A673 (cell line): ENCODE results near the gene PLA2G4B. TPM values are rescaled to one million over a fixed set of nuclear protein-coding genes. Genes with fewer than 3 reads are reported as not detected.

Experiments used
- BruUV-seq: library from RNA; stranded (reverse); fragments of 400-500 nt; replicated peaks from 2 replicates; lab custom pipeline; 2021; lab: Mats Ljungman, UMichigan
- CTCF ChIA-PET: fragments of 300-600 bp; sonication (Branson Sonifier 250); formaldehyde crosslinking; loops from one replicate; lab custom pipeline; 2022; ENCODE audit warnings: antibody characterized with exemption; lab: Charles Lee
- POLR2A ChIA-PET: fragments of 300-600 bp; sonication (Branson Sonifier 250); formaldehyde crosslinking; loops from one replicate; lab custom pipeline; 2022; ENCODE audit warnings: antibody characterized with exemption; ENCODE audit not compliant: low non-redundant PET; lab: Charles Lee
- DNase-seq: peaks from one replicate; pipeline ENCODE4 v3.0.0-alpha.2; 2015; ENCODE audit warnings: low spot score
- H3K27ac ChIP-seq: fragments of 200-600 bp; sonication (generic); 2 replicates; pipeline ENCODE4 v1.5.1; 2016; ENCODE audit warnings: mixed run types, low read depth, mild to moderate bottlenecking, mixed read lengths, antibody characterized with exemption, low read length; ENCODE audit not compliant: poor library complexity, severe bottlenecking
- H3K27me3 ChIP-seq: fragments of 200-600 bp; sonication (generic); replicated peaks from 2 replicates; pipeline ENCODE4 v1.6.1; 2017; ENCODE audit warnings: mixed run types, low read depth, mild to moderate bottlenecking, mixed read lengths, antibody characterized with exemption, low read length; ENCODE audit not compliant: insufficient read depth, poor library complexity
- H3K36me3 ChIP-seq: fragments of 200-600 bp; sonication (generic); 2 replicates; pipeline ENCODE4 v1.6.1; 2016; ENCODE audit warnings: mixed run types, mild to moderate bottlenecking, mixed read lengths, antibody characterized with exemption, low read length; ENCODE audit not compliant: insufficient read depth, poor library complexity, severe bottlenecking
- H3K4me1 ChIP-seq: fragments of 200-600 bp; sonication (generic); 2 replicates; pipeline ENCODE4 v1.6.1; 2017; ENCODE audit warnings: mixed run types, mild to moderate bottlenecking, mixed read lengths, antibody characterized with exemption, low read length; ENCODE audit not compliant: insufficient read depth, poor library complexity, severe bottlenecking
- H3K4me3 ChIP-seq: fragments of 200-600 bp; sonication (generic); 2 replicates; pipeline ENCODE4 v1.5.1; 2016; ENCODE audit warnings: low read depth, mixed run types, mild to moderate bottlenecking, mixed read lengths, low read length; ENCODE audit not compliant: poor library complexity, severe bottlenecking
- H3K9me3 ChIP-seq: fragments of 200-600 bp; sonication (generic); 2 replicates; pipeline ENCODE4 v1.6.1; 2016; ENCODE audit warnings: mixed run types, low read depth, mild to moderate bottlenecking, mixed read lengths, antibody characterized with exemption, low read length; ENCODE audit not compliant: poor library complexity, severe bottlenecking
- EZH2 ChIP-seq: fragments of 200-600 bp; sonication (generic); IDR thresholded peaks from 2 replicates; pipeline ENCODE4 v1.6.1; 2017; ENCODE audit warnings: borderline replicate concordance, low read depth, mild to moderate bottlenecking, mixed read lengths, antibody characterized with exemption, low read length; ENCODE audit not compliant: poor library complexity, severe bottlenecking
- intact Hi-C: fragments of 100-400 bp; cut with micrococcal nuclease; formaldehyde crosslinking; loops from one replicate; pipeline ENCODE4 v1.10.0; 2022; ENCODE audit not compliant: unreplicated experiment
- total RNA-seq: library from RNA; stranded (reverse); gene quantifications from 2 replicates; pipeline ENCODE4 v1.2.3, GENCODE V29; 2021
- TF ChIP-seq, protein P1 (sequence below): fragments of 300-800, 200-600 bp; sonication (generic); conservative IDR thresholded peaks from 2 replicates; pipeline ENCODE4 v1.5.1; 2017; ENCODE audit warnings: low read depth, mild to moderate bottlenecking, antibody characterized with exemption, low read length, moderate library complexity, mixed read lengths

Gene PLA2G4B
- total RNA-seq, 1 experiment from 2014 or later: 7.4 TPM

DNA sequence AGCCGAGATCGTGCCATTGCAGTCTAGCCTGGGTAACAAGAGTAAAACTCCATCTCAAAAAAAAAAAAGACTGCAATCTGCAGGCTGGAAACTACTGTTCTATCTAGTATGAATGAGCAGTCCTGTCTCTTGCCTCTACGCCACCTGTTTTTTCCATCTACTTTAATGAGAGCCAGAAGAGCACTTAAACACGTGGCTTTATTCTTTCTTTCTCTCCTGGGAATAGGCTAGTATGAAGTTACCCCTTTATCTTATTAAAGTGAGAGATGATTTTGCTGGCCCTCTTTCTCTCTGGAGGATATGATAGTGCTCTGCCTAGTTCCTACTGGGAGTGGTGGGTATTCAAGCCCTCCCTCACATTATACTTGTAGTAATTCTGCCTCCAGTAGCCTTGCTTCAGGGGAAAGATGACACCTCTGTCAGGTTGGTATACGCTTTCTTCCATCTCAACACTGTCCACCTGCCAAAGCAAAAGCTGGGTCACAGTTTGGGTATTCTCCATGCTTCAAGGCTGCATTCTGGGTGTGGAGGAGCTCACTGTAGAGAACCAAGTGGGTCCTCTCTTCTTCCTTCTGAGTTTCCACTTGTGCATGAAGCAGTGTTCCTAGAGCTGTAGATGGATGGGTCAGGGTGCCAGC, 46.5 kb upstream of the PLA2G4B start:
- Histone ChIP-seq H3K9me3 (no peaks in the 10 kb centered on the region), H3K27me3 (no peaks in the 10 kb centered on the region), H3K4me1 (peaks cover 48% of the 10 kb centered on the region), H3K4me3 (no peak overlapping the region), H3K27ac (no peak overlapping the region), H3K36me3 (no peaks in the 10 kb centered on the region)
- DNase-seq: peak; percentile 33
- BruUV-seq: no TSS peak
- POLR2A ChIA-PET: no interaction called here
- intact Hi-C loops: no loop called here
- TF ChIP-seq, protein P1, sequence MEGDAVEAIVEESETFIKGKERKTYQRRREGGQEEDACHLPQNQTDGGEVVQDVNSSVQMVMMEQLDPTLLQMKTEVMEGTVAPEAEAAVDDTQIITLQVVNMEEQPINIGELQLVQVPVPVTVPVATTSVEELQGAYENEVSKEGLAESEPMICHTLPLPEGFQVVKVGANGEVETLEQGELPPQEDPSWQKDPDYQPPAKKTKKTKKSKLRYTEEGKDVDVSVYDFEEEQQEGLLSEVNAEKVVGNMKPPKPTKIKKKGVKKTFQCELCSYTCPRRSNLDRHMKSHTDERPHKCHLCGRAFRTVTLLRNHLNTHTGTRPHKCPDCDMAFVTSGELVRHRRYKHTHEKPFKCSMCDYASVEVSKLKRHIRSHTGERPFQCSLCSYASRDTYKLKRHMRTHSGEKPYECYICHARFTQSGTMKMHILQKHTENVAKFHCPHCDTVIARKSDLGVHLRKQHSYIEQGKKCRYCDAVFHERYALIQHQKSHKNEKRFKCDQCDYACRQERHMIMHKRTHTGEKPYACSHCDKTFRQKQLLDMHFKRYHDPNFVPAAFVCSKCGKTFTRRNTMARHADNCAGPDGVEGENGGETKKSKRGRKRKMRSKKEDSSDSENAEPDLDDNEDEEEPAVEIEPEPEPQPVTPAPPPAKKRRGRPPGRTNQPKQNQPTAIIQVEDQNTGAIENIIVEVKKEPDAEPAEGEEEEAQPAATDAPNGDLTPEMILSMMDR: no peak
- no peak for TF ChIP-seq EZH2
- CTCF ChIA-PET: no interaction called here

DNA sequence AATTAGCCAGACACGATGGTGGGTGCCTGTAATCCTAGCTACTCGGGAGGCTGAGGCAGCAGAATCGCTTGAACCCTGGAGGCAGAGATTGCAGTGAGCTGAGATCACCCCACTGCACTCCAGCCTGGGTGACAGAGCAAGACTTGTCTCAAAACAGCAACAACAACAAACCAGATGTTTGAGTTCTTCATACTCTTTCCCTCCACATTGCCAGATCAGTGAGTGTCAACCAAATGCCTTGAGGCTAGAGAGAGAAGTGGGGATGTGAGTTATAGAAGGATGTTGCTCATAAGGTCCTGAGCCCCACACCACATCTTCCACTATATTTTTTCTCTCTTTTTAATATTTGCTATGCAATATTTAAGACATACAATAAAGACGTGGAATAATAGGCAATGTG, 44.6 kb upstream of the PLA2G4B start:
- no TSS peak for BruUV-seq
- CTCF ChIA-PET: no interaction called here
- Histone ChIP-seq H3K27ac (no peak overlapping the region), H3K4me1 (peaks cover 53% of the 10 kb centered on the region), H3K9me3 (no peaks in the 10 kb centered on the region), H3K27me3 (no peaks in the 10 kb centered on the region), H3K36me3 (no peaks in the 10 kb centered on the region), H3K4me3 (no peak overlapping the region)
- DNase-seq: no peak
- intact Hi-C loops: no loop called here
- POLR2A ChIA-PET: interaction anchor here (0.6 kb wide), 1 partner anchor 41 kb away, joined by 3 read pairs; no protein-coding TSS in a partner anchor
- no peak for TF ChIP-seq EZH2
- TF ChIP-seq, protein P1: no peak

DNA sequence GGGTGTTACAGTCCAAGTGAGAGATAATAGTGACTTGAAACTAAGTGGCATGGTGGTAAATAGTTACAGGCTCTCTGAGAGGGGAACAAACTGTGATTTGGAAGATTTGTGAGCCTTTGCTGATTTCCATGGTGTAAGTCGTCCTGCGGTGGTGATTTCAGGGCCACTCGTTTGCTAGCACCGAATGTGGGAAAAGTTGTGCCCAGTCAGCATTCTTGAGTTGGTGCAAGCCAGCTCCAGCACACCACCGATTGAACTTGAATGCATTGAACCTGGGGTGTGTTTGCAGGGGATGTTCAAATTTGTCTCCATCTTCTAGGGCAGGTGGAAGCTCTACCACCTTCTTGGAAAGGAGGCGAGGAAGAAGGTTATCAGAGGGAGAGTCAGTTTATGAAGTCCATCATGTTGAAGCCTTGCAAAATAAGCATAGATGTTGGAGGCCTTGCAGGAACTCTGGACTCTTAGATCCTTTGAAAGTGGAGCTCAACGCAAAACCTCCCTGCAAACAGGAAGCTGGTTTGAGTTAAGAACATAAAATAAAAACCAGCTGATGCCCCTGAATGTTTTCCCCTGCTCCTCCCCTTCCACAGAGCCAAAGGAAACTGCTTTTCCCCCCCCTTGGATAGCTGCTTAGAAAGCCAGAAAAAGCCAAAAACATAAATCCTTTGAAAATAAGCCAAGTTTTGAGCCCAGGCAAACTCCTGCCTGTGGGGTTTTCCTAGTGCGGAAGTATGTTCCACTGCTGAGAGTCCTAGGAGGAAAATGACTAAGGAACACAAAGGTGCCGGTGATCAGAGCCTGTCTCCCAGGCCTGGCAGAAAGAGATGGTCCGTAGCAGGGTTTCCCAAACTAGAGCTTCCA, 42.4 kb upstream of the PLA2G4B start:
- intact Hi-C loops: no loop called here
- no peaks in the 10 kb centered on the region for H3K9me3 ChIP-seq
- BruUV-seq: no TSS peak
- no peaks in the 10 kb centered on the region for H3K27me3 ChIP-seq
- peaks cover 38% of the 10 kb centered on the region for H3K4me1 ChIP-seq
- ChIA-PET POLR2A (interaction anchor here (0.7 kb wide), 1 partner anchor 24 kb away, joined by 3 read pairs; no protein-coding TSS in a partner anchor), CTCF (no interaction called here)
- peak overlapping the region; percentile 52 for H3K27ac ChIP-seq
- DNase-seq: peak; percentile 53
- TF ChIP-seq, protein P1: no peak
- TF ChIP-seq EZH2: no peak
- H3K4me3 ChIP-seq: no peak overlapping the region
- peaks cover 2% of the 10 kb centered on the region for H3K36me3 ChIP-seq
